Measurements from ENCODE around the gene HOXB5. TPM values are rescaled to one million over a fixed set of nuclear protein-coding genes. Genes with fewer than 3 reads are reported as not detected.
A peak's percentile ranks its signal among the peaks of the same experiment; 100 is the strongest.

The HOXB5 gene
- total RNA-seq, 1 experiment from 2014 or later = 5.9 TPM

DNA sequence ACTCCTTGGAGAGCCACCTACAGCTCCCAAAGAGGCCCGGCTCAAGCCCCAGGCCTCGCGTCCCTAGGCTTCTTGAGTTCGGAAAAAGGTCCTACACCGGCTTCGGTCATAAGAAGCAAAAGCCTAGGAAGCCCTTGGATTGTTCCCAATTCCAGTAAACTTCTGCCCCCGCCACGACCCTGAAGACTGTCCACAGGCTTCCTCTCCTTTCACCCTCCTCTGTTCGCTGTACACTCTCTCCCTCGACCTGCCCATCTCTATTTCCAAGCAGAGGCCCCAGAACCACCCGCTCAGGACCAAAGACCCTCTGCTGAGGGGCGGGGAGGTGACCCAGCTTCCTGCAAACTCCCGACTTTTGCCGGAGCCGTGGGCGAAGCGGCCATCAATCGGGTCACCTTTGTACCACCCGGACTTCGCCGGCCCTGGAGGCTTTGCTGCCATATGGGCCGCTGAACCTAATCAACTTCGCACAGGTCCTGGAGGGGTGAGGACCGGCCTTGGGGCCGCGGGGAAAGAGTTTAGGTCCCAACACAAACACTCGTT lies 51.4 kb downstream of the HOXB5 start:
- H3K4me3 ChIP-seq (ENCODE audit: low read depth, low read length, poor library complexity, severe bottlenecking) = peak overlapping the region; percentile 85
- CTCF ChIA-PET = interaction anchor here (0.5 kb wide), 1 partner anchor 52 kb away, joined by 3 read pairs; no protein-coding TSS in a partner anchor
- peaks cover 5% of the 10 kb centered on the region for H3K36me3 ChIP-seq (ENCODE audit: insufficient read depth, low read length, poor library complexity, severe bottlenecking)
- POLR2A ChIA-PET (ENCODE audit: low non-redundant PET) = interaction anchor here (0.7 kb wide), 1 partner anchor 167 kb away, joined by 4 read pairs; no protein-coding TSS in a partner anchor
- H3K4me1 ChIP-seq (ENCODE audit: insufficient read depth, low read length, poor library complexity, severe bottlenecking) = peaks cover 27% of the 10 kb centered on the region
- TF ChIP-seq, protein P1, sequence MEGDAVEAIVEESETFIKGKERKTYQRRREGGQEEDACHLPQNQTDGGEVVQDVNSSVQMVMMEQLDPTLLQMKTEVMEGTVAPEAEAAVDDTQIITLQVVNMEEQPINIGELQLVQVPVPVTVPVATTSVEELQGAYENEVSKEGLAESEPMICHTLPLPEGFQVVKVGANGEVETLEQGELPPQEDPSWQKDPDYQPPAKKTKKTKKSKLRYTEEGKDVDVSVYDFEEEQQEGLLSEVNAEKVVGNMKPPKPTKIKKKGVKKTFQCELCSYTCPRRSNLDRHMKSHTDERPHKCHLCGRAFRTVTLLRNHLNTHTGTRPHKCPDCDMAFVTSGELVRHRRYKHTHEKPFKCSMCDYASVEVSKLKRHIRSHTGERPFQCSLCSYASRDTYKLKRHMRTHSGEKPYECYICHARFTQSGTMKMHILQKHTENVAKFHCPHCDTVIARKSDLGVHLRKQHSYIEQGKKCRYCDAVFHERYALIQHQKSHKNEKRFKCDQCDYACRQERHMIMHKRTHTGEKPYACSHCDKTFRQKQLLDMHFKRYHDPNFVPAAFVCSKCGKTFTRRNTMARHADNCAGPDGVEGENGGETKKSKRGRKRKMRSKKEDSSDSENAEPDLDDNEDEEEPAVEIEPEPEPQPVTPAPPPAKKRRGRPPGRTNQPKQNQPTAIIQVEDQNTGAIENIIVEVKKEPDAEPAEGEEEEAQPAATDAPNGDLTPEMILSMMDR (conservative IDR thresholded peaks at IDR 0.05; ENCODE audit: low read depth, low read length) = no peak
- TF ChIP-seq EZH2 (IDR thresholded peaks at IDR 0.05; ENCODE audit: borderline replicate concordance, low read depth, low read length, poor library complexity, severe bottlenecking) = no peak
- H3K27ac ChIP-seq (ENCODE audit: low read depth, low read length, poor library complexity, severe bottlenecking) = peak overlapping the region; percentile 95
- TSS peak; percentile 14 for BruUV-seq (replicated peaks)
- intact Hi-C loops (cut with micrococcal nuclease; ENCODE audit: unreplicated experiment) = loop anchor here (2.0 kb wide), 1 partner anchor 35 kb away; no protein-coding TSS in a partner anchor
- DNase-seq (ENCODE audit: low spot score) = no peak
- no peaks in the 10 kb centered on the region for H3K27me3 ChIP-seq (replicated peaks; ENCODE audit: insufficient read depth, low read depth, low read length, poor library complexity)
- H3K9me3 ChIP-seq (ENCODE audit: low read depth, low read length, poor library complexity, severe bottlenecking) = no peaks in the 10 kb centered on the region

DNA sequence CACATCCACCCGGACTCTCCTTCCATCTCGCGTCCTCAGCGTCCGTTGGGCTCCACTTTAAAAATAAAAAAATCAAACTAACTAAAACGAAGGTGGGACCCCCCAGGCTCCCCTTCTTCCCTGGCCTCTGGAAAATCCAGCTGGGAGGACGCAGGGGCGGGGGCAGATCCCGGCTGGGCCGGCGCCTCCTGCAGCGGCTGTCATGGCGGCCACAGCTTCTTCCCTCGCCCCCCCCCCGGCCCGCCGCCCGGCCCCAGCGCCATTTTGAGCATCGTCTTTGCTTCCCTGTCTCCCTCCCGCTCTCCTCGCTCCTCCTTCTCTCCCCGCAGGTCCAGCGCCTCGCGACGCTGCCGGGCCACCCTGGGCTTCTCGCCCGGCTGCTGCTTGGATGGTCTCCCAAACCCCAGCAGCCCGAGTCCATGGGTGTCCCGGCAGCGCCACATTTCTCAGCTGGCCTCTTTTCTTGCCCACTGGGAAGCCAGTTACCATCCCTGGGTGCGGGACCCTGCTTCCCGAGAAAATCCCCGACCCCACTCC lies 51.9 kb downstream of the HOXB5 start:
- intact Hi-C loops (cut with micrococcal nuclease; ENCODE audit: unreplicated experiment) = loop anchor here (2.0 kb wide), 1 partner anchor 35 kb away; no protein-coding TSS in a partner anchor
- no peak for TF ChIP-seq EZH2 (IDR thresholded peaks at IDR 0.05; ENCODE audit: borderline replicate concordance, low read depth, low read length, poor library complexity, severe bottlenecking)
- TF ChIP-seq, protein P1 (conservative IDR thresholded peaks at IDR 0.05; ENCODE audit: low read depth, low read length) = no peak
- no TSS peak for BruUV-seq (replicated peaks)
- H3K4me1 ChIP-seq (ENCODE audit: insufficient read depth, low read length, poor library complexity, severe bottlenecking) = peaks cover 23% of the 10 kb centered on the region
- peaks cover 5% of the 10 kb centered on the region for H3K36me3 ChIP-seq (ENCODE audit: insufficient read depth, low read length, poor library complexity, severe bottlenecking)
- H3K9me3 ChIP-seq (ENCODE audit: low read depth, low read length, poor library complexity, severe bottlenecking) = no peaks in the 10 kb centered on the region
- H3K27me3 ChIP-seq (replicated peaks; ENCODE audit: insufficient read depth, low read depth, low read length, poor library complexity) = no peaks in the 10 kb centered on the region
- peak overlapping the region; percentile 85 for H3K4me3 ChIP-seq (ENCODE audit: low read depth, low read length, poor library complexity, severe bottlenecking)
- DNase-seq (ENCODE audit: low spot score) = peak; percentile 78
- ChIA-PET POLR2A (ENCODE audit: low non-redundant PET) (interaction anchor here (0.6 to 0.7 kb wide), 3 partner anchors 9 to 302 kb away, joined by 4 to 5 read pairs (median 4); no protein-coding TSS in a partner anchor), CTCF (interaction anchor here (0.5 to 0.6 kb wide), 2 partner anchors 53 to 103 kb away, joined by 3 read pairs; no protein-coding TSS in a partner anchor)
- peak overlapping the region; percentile 95 for H3K27ac ChIP-seq (ENCODE audit: low read depth, low read length, poor library complexity, severe bottlenecking)

Small RNA genes lying within 50 kb of the gene (microRNA-seq; reads per million reads assigned to microRNA genes)
- 3.5 reads per million, percentile 9 among the genes with 10 or more reads in this experiment for gene MIR196A1

Other genes with a start within 250 kb of the HOXB5 start
- gene SKAP1, start 163.6 kb downstream of the HOXB5 start, total RNA-seq (2021) = not detected in 2 replicates
- not detected in 2 replicates for gene HOXB1, start 62.8 kb downstream of the HOXB5 start, total RNA-seq (2021)
- 34.5 and 37.8 TPM in 2 replicates for gene HOXB2, start 48.7 kb downstream of the HOXB5 start, total RNA-seq (2021)
- 9.7 and 11.9 TPM in 2 replicates for gene HOXB4, start 15.4 kb downstream of the HOXB5 start, total RNA-seq (2021)
- gene HOXB3, start 3.5 kb downstream of the HOXB5 start, total RNA-seq (2021) = 40.7 and 46.1 TPM in 2 replicates
- gene HOXB6, start 11.2 kb upstream of the HOXB5 start, total RNA-seq (2021) = 19.8 and 27.6 TPM in 2 replicates
- gene HOXB7, start 17.2 kb upstream of the HOXB5 start, total RNA-seq (2021) = 32.2 and 37.9 TPM in 2 replicates
- 13.1 and 16.3 TPM in 2 replicates for gene HOXB8, start 21.5 kb upstream of the HOXB5 start, total RNA-seq (2021)
- gene HOXB9, start 32.6 kb upstream of the HOXB5 start, total RNA-seq (2021) = 8.2 and 14.6 TPM in 2 replicates
- gene PRAC1, start 128.7 kb upstream of the HOXB5 start, total RNA-seq (2021) = 78.3 and 129 TPM in 2 replicates
- gene PRAC2, start 129.4 kb upstream of the HOXB5 start, total RNA-seq (2021) = 25.5 and 47.8 TPM in 2 replicates
- 11.7 and 15.8 TPM in 2 replicates for gene HOXB13, start 135.0 kb upstream of the HOXB5 start, total RNA-seq (2021)
- 2.1 and 2.3 TPM in 2 replicates for gene TTLL6, start 223.4 kb upstream of the HOXB5 start, total RNA-seq (2021)
- 88.4 and 118 TPM in 2 replicates for gene CALCOCO2, start 237.3 kb upstream of the HOXB5 start, total RNA-seq (2021)